NCI-H146 treated with DMSO at 0.1 percent for 48 hours (cell line): Measurements from ENCODE around the gene CYP26C1.
"Not testable (repeated sequence)": the region's sequence is repeated elsewhere in the genome, so short reads cannot be mapped to it uniquely, and the experiment has no call there.

ENCODE experiments used
- DNase-seq: peaks from one replicate; lab custom pipeline; 2025; ENCODE audit not compliant: unreplicated experiment; lab: John Stamatoyannopoulos, UW

The CYP26C1 gene

DNA sequence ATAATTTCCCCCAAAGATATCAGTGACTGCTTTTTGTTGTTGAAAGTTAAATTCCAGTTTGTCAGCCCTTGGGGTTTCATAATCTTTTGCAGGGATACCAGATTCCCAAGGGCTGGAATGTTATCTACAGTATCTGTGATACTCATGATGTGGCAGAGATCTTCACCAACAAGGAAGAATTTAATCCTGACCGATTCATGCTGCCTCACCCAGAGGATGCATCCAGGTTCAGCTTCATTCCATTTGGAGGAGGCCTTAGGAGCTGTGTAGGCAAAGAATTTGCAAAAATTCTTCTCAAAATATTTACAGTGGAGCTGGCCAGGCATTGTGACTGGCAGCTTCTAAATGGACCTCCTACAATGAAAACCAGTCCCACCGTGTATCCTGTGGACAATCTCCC lies 16.3 kb downstream of the CYP26C1 start:
- no peak for DNase-seq

DNA sequence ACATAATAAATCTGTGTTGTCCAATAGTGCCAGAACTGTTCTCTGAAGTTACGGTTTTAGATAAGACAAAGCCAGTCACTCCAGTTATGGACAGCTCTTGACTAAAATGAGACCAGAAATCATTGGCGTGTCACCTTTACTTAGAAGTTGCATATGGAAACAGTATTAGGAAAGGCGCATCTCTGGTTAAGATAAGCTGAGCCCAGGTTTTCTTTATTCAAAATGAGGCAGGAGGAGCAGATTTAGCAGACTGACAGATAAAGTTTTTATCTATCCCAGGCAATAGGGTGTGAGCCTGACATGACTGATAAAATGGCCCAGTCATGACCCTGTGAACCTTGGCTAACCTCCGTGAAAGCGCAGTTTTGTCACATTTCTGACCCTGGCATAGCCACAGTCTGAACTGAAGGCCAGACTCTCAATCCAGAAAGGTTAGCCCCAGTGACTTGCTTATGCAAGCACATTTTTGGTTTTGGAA lies 17.3 kb downstream of the CYP26C1 start:
- no peak for DNase-seq

DNA sequence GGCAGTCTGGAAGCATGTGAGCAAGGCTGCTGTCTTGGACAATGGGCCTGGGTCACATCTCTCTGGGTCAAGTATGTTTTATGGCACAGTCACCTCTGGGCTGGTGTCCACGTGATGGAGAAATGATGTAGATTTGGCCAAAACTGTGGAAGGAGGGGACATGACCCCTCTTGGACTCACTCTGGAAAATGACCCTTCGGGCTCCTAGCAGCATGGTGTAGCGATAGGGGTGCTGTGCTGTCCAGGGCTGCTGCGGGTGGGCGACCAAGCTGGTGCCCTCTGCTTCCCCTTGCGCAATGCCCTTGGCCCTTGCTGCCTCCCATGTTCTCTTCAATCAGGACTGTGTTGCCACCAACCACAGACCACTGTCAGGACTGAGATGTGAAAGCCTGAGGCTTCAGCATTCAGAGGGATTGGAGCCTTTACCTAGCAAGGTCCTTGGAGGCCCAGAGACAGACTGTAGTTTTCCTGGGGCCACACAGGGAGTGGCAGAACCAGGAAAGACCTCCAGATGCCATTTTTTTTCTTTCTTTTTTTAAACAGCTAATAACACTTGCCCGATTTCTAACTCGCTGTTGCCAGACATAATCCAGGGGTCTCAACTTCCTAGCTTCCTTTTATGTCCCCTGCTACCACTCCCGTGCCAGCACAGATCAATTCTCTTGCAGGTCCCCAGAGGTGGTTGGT lies 19.2 kb downstream of the CYP26C1 start:
- DNase-seq: no peak

GRCh38 chr10:93080350-93081046 lies 19.9 kb downstream of the CYP26C1 start:
- DNase-seq: no peak

- DNase-seq: no peak
These were observed 20.7 kb downstream of the CYP26C1 start for GRCh38 chr10:93081318-93081717.

DNA sequence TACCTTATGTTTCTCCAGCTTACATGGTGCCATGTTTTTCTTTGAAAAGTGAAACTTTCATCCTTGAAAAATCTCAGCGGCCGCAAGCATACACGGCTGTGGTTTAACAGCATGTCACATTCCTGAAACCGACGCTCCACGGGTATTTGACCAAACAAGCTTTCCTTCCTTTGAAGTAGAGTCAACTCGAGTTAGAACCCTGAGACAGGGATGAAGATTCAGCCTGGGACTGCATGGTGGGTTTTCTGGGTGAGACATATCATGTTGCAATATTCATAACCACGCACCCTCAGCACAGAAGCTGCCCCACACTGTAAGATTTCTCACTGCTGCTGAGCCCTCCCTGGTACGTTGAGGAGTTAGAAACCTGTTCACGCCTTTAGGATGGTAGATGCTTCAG lies 21.2 kb downstream of the CYP26C1 start:
- no peak for DNase-seq

DNA sequence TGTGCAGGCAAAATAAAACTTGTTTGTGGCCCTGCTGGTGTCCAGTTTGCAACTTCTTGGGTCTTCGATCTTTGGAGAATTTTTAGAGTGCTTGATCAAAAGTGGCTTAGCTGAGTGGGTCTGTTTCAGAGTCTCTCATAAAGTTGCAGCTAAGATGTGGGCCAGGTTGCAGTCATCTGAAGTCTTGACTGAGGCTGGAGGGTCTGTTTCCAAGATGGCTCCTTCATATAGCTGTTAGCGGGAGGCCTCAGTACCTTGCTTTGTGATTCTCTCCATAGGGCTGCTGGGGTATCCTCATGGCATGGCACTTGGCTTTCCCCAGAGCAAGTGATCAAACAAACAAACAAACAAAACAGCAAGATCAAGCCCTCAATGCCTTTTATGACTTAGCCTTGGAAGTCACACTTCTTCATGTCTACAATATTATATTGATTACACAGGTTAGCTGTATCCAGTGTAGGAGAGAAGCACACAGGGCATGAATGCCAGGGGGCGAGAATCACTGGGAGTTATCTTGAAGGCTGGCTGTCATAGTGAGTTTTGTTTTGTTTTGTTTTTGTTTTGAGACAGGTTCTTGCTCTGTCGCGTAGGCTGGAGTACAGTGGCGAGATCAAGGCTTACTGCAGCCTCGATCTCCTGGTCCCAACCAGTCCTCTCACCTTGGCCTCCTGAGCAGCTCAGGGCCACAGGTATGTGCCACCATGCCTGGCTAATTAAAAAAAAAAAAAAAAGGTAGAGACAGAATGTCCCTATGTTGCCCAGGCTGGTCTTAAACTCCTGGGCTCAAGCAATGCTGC lies 23.3 kb downstream of the CYP26C1 start:
- DNase-seq: no peak

GRCh38 chr10:93085272-93085859 lies 24.8 kb downstream of the CYP26C1 start:
- no peak for DNase-seq

- DNase-seq: no peak
These were observed 25.7 kb downstream of the CYP26C1 start for GRCh38 chr10:93086289-93086688.

- DNase-seq: no peak
These were observed 27.2 kb downstream of the CYP26C1 start for GRCh38 chr10:93087846-93088245.

DNA sequence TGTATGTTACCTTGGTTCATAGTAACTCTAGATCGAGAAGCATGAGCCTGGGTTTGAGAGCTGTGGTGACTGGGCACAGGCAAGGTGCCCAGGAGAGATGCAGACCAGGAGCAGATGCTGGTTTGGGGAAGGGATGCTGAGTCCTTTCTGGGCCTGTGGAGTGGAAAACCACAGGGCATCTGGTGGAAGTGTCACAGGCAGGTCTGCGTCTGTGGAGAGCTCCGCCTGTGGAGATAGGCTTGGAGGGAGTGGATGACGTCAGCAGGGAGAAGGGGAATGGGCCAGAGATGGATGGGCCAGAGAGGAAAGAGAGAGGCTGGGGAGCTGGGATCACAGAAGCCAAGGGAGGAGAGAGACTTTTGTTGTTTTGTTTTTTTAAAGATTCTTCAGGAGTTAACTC lies 27.9 kb downstream of the CYP26C1 start:
- DNase-seq: no peak

DNA sequence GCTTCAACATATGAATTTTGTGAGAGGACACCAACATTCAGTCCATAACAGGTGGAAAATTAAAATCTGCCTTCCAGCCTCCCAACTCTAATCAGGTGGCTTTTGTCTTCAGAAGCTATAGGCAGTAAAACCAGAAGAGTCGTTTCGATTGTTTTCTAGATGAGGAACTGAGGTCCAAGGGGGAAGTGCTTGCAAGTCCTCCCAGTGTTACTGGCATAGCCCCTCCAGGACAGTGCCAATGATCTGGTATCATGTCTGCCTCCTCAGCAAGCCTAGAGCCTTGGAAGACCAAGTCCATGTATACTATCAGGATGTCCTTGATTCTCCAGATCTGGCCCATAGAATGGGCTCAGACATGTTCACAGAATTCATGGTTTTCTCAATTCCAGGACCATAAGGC lies 30.0 kb downstream of the CYP26C1 start:
- DNase-seq: no peak

GRCh38 chr10:93091960-93092359 lies 31.4 kb downstream of the CYP26C1 start:
- no peak for DNase-seq

DNA sequence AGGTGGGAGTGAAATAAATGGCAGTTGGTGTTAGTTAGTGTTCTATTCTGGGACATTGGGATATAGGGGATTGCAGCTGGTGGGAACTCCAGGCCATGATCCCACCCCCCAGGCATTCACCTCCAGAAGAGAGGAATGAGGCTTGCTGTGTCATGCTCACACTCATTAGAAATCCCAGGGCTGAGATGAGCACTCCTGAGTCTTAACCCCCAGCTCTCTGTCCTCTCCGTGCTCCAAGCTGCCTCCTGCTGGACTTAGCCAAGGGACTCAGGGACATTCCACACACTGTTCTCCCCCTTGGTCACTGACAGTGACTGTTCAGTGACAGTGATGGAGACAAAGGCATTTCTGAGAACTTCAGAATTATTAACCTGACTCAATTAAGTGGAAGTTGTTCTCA lies 34.6 kb downstream of the CYP26C1 start:
- DNase-seq: no peak

DNA sequence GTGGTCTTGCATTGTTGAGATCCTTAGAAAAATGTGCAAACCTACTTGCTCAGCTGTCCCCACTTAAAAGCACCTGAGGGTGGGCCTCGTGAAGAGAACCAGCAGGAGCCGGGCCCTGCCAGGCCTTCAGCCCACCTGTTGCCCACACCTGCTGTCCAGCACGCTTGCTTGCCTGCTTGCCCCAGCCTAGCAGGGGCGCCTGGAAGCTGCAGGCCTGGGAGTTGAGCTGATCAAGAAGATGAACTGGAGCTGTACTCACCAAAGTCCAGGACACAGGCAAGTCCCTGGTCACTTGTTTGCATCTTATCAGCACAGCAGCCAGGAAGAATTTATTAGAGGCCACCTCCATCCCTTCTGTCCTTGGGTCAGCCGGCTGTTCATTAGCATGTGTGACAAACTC lies 36.3 kb downstream of the CYP26C1 start:
- peak; percentile 72 for DNase-seq

GRCh38 chr10:93097386-93097785 lies 36.8 kb downstream of the CYP26C1 start:
- no peak for DNase-seq

DNA sequence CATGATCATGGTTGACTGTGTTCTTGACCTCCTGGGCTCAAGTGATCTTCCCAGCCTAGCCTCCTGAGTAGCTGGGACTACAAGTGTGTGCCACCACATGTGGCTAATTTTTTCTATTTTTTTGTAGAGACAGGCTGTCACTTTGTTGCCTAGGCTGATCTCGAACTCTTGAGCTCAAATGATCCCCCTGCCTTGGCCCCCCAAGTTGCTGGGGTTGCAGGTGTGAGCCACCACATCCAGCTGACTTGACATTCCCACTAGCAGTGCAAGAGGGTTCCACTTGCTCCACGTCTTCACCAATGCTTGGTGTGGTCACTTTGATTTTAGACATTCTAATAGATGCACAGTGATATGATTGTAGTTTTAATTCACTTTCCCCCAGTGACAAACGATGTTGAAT lies 38.2 kb downstream of the CYP26C1 start:
- no peak for DNase-seq

- no peak for DNase-seq
These were observed 39.1 kb downstream of the CYP26C1 start for GRCh38 chr10:93099670-93100069.

DNA sequence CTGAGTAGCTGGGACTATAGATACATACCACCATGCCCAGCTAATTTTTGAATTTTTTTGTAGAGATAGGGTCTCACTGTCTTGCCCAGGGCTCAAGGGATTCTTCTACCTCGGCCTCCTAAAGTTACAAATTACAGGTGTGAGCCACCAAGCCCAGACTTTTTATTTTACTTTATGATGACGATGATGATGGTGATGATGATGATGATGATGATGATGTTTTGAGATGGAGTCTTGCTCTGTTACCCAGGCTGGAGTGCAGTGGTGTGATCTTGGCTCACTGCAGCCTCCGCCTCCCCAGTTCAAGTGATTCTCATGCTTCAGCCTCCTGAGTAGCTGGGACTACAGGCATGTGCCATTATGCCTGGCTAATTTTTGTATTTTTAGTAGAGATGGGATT lies 40.5 kb downstream of the CYP26C1 start:
- DNase-seq: not testable (repeated sequence)

GRCh38 chr10:93103953-93104352 lies 43.4 kb downstream of the CYP26C1 start:
- DNase-seq: no peak

- DNase-seq: peak; percentile 65
These were observed 46.1 kb downstream of the CYP26C1 start for GRCh38 chr10:93106631-93107072.
